VCaP (cell line): Measurements from ENCODE around the gene NEDD8.

Experiments used
- H3K27ac ChIP-seq: fragments of 450-650 bp; 2 replicates; pipeline ENCODE4 v1.5.1; 2017
- TF ChIP-seq, protein P1 (sequence below): fragments of 450-650 bp; conservative IDR thresholded peaks from 2 replicates; pipeline ENCODE4 v1.5.1; 2017; ENCODE audit warnings: mild to moderate bottlenecking, moderate library complexity

NEDD8 gene

DNA sequence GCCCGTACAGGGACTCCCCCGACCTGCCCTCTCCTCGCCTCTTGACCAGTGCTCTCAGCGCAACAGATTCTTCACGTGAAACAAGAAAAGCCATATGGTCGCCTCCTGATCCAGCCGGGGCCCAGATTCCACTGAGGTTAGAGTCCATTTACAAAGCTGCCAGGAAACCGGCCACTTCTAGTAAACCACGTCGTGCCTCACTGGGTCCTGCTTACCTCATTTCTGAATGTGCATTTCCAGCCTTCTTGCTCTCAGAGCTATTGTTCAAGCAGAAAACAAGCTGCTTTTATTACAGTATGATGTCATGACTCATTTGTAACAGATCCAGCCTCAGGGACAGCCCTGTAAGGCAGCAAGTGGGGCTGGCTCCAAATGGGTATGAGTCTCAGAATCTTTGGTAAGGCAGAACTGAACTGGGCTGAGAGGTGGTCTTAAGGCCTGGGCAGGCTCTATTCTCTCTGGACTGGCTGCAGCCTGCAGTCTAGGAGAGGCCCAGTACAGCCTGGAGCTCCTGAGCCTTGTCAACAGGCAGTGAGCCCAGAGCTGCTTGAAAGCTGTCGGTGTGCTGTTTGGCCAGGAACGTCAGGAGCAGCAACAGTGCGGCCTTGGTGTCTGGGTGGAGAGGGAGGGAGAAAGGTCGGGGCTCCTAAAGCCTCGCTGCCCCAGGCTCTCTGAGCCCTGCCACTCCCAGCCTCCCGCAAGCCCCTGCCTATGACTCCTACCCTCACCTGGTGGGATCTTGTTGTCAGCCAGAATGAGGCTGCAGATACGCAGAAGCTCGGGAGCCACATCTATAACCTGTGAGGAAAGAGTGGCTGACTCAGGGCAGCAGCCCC is 52.0 kb downstream of the NEDD8 start:
- H3K27ac ChIP-seq = no peak overlapping the region

DNA sequence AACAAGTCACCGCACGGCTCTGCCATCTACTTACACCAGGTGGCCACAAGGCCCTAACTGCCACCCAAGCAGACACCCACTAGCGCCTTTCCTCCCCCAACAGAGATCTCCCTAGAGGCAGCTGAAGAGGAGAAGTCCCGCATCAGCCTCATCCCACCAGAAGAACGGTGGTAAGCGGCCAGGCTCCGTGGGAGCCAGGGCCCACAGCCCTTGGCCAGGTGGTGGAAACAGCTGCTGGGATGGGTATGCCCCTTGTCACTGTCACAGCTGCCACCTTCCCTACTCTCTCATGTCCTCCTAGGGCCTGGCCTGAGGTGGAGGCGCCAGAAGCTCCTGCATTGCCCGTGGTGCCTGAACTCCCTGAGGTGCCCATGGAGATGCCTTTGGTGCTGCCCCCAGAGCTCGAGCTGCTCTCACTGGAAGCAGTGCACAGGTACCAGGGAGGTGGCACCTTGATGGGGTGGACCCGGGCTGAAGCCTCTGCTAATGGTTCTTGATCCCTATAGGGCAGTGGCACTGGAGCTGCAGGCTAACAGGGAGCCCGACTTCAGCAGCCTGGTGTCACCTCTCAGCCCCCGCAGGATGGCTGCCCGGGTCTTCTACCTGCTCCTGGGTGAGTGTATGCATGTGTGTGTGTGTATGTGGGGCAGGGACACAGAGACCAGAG is 52.7 kb downstream of the NEDD8 start:
- TF ChIP-seq, protein P1, sequence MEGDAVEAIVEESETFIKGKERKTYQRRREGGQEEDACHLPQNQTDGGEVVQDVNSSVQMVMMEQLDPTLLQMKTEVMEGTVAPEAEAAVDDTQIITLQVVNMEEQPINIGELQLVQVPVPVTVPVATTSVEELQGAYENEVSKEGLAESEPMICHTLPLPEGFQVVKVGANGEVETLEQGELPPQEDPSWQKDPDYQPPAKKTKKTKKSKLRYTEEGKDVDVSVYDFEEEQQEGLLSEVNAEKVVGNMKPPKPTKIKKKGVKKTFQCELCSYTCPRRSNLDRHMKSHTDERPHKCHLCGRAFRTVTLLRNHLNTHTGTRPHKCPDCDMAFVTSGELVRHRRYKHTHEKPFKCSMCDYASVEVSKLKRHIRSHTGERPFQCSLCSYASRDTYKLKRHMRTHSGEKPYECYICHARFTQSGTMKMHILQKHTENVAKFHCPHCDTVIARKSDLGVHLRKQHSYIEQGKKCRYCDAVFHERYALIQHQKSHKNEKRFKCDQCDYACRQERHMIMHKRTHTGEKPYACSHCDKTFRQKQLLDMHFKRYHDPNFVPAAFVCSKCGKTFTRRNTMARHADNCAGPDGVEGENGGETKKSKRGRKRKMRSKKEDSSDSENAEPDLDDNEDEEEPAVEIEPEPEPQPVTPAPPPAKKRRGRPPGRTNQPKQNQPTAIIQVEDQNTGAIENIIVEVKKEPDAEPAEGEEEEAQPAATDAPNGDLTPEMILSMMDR = no peak
- no peak overlapping the region for H3K27ac ChIP-seq

More for the DNA sequence above, 52.0 kb downstream of the NEDD8 start:
- TF ChIP-seq, protein P1 = no peak

DNA sequence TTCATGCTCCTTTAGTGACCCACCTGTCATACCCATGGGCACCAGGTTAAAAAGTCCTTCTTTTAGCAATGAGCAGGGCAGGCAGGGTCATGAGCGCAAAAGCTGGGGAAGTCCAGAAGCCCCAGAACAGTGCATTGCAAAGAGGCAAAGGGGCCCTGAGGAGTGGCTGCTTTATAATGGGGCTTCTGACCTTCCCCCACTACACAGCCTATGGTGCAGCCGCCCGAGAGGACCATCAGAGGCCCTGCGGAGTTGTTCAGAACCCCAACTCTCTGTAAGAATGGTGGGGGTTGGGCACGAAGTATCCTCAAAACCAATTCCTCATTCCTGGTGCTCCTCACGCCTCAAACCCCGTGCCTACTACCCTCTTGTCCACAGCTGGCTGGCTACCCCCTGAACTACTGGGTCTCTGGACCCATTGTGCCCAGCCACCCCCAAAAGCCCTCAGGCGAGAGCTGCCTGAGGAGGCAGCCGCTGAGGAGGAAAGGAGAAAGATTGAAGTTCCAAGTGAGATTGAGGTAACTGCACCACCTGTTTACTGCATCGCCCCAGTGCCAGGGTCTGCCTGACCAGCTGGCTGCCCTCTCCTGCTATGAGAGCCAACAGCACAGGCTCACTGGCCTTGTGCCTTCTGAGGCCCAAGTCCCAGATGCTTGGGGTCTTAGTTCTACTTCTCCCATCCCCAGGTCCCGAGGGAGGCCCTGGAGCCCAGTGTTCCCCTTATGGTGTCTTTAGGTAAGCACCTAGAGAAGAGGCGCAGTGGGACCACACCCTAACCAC is 53.6 kb downstream of the NEDD8 start:
- H3K27ac ChIP-seq = no peak overlapping the region
- TF ChIP-seq, protein P1 = no peak

DNA sequence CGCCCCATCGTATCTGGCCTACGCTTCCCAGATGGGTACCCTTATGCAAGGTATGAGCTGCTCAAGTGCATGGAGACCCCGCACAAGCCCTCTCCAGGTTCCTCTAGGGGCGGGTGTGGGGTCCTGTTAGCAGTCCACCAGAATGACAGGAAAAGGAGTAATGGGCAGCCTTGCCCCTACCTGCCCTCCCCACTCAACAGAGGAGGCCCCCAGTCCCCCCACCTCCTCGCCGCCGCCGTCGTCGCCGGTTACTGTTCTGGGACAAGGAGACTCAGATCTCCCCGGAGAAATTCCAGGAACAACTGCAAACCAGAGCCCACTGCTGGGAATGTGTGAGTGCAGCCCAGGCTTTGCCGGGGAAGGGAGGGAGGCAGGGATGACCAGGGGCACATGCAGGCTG is 54.3 kb downstream of the NEDD8 start:
- H3K27ac ChIP-seq = no peak overlapping the region
- TF ChIP-seq, protein P1 = no peak

DNA sequence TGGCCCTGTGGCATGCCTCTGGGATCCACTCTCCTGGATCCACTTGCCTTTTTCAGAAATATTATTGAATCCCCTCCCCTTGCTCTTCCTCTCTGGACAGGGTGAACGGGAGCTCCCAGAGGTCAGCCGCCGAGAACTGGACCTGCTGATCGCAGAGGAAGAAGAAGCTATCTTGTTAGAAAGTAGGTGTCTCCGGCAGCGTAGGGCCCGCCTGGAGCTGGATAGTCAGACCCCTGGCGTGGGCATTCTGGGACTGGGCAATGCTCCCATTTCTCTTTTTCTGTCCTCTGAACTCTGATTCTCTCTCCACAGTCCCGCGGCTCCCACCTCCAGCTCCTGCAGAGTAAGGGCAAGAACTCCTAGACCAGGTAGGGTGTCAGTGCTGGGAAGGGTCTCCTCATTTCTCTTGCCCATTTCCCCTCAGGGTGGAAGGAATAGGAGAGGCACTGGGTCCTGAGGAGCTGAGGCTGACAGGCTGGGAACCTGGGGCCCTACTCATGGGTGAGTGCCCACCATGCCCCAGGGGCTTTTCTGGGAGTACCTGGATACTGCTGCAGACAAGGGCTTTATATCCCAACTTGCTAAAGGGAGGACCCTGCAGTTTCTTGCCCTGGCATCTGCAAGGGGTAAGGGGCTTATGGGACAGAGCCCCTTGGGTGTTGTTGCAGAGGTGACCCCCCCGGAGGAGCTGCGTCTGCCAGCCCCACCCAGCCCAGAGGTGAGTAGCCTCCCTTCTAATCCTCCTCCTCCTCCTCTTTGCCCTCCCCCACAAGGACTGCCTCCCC is 54.9 kb downstream of the NEDD8 start:
- TF ChIP-seq, protein P1 = no peak
- no peak overlapping the region for H3K27ac ChIP-seq

DNA sequence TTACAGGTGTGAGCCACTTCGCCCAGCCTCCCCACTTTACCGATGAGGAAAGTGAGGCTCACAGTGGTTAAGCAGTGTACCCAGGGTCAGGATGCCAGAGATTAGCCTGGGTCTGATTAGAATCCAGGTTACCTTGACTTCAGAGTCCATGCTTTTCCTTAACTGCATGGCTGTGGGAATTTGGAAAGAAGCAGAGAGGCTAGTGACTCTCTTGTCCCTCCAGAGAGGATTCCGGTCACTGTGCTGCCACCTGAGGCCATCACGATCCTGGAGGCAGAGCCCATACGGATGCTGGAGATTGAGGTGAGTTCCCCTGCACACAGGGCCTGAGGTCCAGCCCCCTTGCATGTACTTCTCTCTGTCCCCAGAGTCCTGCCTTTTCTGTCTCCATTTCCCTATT is 55.6 kb downstream of the NEDD8 start:
- TF ChIP-seq, protein P1 = no peak
- no peak overlapping the region for H3K27ac ChIP-seq
